ENCODE measurements around the gene PLEKHN1.
"Not testable (repeated sequence)": the region's sequence is repeated elsewhere in the genome, so short reads cannot be mapped to it uniquely, and the experiment has no call there.

The PLEKHN1 gene

GRCh38 chr1:975365-975764, 9.1 kb downstream of the PLEKHN1 start:
- no peak for FAIRE-seq
- TF ChIP-seq SPI1 (IDR thresholded peaks at IDR 0.05; ENCODE audit: low read depth, low read length) (no peak), POLR2AphosphoS5 (IDR thresholded peaks at IDR 0.05; ENCODE audit: low read depth, low read length) (no peak), POLR2A (IDR thresholded peaks at IDR 0.05; ENCODE audit: low read depth, low read length) (no peak), POU2F2 (IDR thresholded peaks at IDR 0.05; ENCODE audit: low read depth, low read length) (no peak), PAX5 (IDR thresholded peaks at IDR 0.05; ENCODE audit: insufficient read depth, low read length, severe bottlenecking) (no peak), TAF1 (IDR thresholded peaks at IDR 0.05; ENCODE audit: low read depth, low read length) (no peak)
- no peak for DNase-seq (ENCODE audit: insufficient read length, low spot score)

GRCh38 chr1:975896-976683, 9.8 kb downstream of the PLEKHN1 start:
- FAIRE-seq (peak; percentile 76), DNase-seq (ENCODE audit: insufficient read length, low spot score) (peak; percentile 79)
- TF ChIP-seq POLR2A (IDR thresholded peaks at IDR 0.05; ENCODE audit: low read depth, low read length) = no peak
- TF ChIP-seq POLR2AphosphoS5 (IDR thresholded peaks at IDR 0.05; ENCODE audit: low read depth, low read length) = no peak
- no peak for TF ChIP-seq PAX5 (IDR thresholded peaks at IDR 0.05; ENCODE audit: insufficient read depth, low read length, severe bottlenecking)
- TF ChIP-seq TAF1 (IDR thresholded peaks at IDR 0.05; ENCODE audit: low read depth, low read length) = no peak
- no peak for TF ChIP-seq POU2F2 (IDR thresholded peaks at IDR 0.05; ENCODE audit: low read depth, low read length)
- TF ChIP-seq SPI1 (IDR thresholded peaks at IDR 0.05; ENCODE audit: low read depth, low read length) = no peak

- not testable (repeated sequence) for DNase-seq (ENCODE audit: insufficient read length, low spot score); FAIRE-seq
Measured at GRCh38 chr1:976791-977190, 10.5 kb downstream of the PLEKHN1 start.

GRCh38 chr1:978069-978834, 12.0 kb downstream of the PLEKHN1 start:
- FAIRE-seq (no peak), DNase-seq (ENCODE audit: insufficient read length, low spot score) (no peak)
- TF ChIP-seq SPI1 (IDR thresholded peaks at IDR 0.05; ENCODE audit: low read depth, low read length) = no peak
- TF ChIP-seq TAF1 (IDR thresholded peaks at IDR 0.05; ENCODE audit: low read depth, low read length) = no peak
- no peak for TF ChIP-seq POU2F2 (IDR thresholded peaks at IDR 0.05; ENCODE audit: low read depth, low read length)
- no peak for TF ChIP-seq POLR2A (IDR thresholded peaks at IDR 0.05; ENCODE audit: low read depth, low read length)
- no peak for TF ChIP-seq POLR2AphosphoS5 (IDR thresholded peaks at IDR 0.05; ENCODE audit: low read depth, low read length)
- no peak for TF ChIP-seq PAX5 (IDR thresholded peaks at IDR 0.05; ENCODE audit: insufficient read depth, low read length, severe bottlenecking)

GRCh38 chr1:978835-979743, 12.8 kb downstream of the PLEKHN1 start:
- FAIRE-seq = no peak
- TF ChIP-seq POLR2AphosphoS5 (IDR thresholded peaks at IDR 0.05; ENCODE audit: low read depth, low read length) (no peak), SPI1 (IDR thresholded peaks at IDR 0.05; ENCODE audit: low read depth, low read length) (no peak), PAX5 (IDR thresholded peaks at IDR 0.05; ENCODE audit: insufficient read depth, low read length, severe bottlenecking) (no peak), POLR2A (IDR thresholded peaks at IDR 0.05; ENCODE audit: low read depth, low read length) (no peak), POU2F2 (IDR thresholded peaks at IDR 0.05; ENCODE audit: low read depth, low read length) (no peak), TAF1 (IDR thresholded peaks at IDR 0.05; ENCODE audit: low read depth, low read length) (no peak)
- DNase-seq (ENCODE audit: insufficient read length, low spot score) = no peak

GRCh38 chr1:979744-980072, 13.4 kb downstream of the PLEKHN1 start:
- TF ChIP-seq TAF1 (IDR thresholded peaks at IDR 0.05; ENCODE audit: low read depth, low read length) = no peak
- no peak for TF ChIP-seq PAX5 (IDR thresholded peaks at IDR 0.05; ENCODE audit: insufficient read depth, low read length, severe bottlenecking)
- TF ChIP-seq POU2F2 (IDR thresholded peaks at IDR 0.05; ENCODE audit: low read depth, low read length) = no peak
- no peak for FAIRE-seq
- no peak for DNase-seq (ENCODE audit: insufficient read length, low spot score)

GRCh38 chr1:980137-980571, 13.9 kb downstream of the PLEKHN1 start:
- DNase-seq (ENCODE audit: insufficient read length, low spot score) (no peak), FAIRE-seq (no peak)
- TF ChIP-seq SPI1 (IDR thresholded peaks at IDR 0.05; ENCODE audit: low read depth, low read length) = no peak
- TF ChIP-seq POU2F2 (IDR thresholded peaks at IDR 0.05; ENCODE audit: low read depth, low read length) = no peak
- no peak for TF ChIP-seq POLR2A (IDR thresholded peaks at IDR 0.05; ENCODE audit: low read depth, low read length)
- TF ChIP-seq PAX5 (IDR thresholded peaks at IDR 0.05; ENCODE audit: insufficient read depth, low read length, severe bottlenecking) = no peak
- TF ChIP-seq POLR2AphosphoS5 (IDR thresholded peaks at IDR 0.05; ENCODE audit: low read depth, low read length) = no peak
- no peak for TF ChIP-seq TAF1 (IDR thresholded peaks at IDR 0.05; ENCODE audit: low read depth, low read length)

GRCh38 chr1:980602-981395, 14.5 kb downstream of the PLEKHN1 start:
- TF ChIP-seq POLR2AphosphoS5 (IDR thresholded peaks at IDR 0.05; ENCODE audit: low read depth, low read length) (no peak), SPI1 (IDR thresholded peaks at IDR 0.05; ENCODE audit: low read depth, low read length) (no peak), TAF1 (IDR thresholded peaks at IDR 0.05; ENCODE audit: low read depth, low read length) (no peak), POLR2A (IDR thresholded peaks at IDR 0.05; ENCODE audit: low read depth, low read length) (no peak), PAX5 (IDR thresholded peaks at IDR 0.05; ENCODE audit: insufficient read depth, low read length, severe bottlenecking) (no peak), POU2F2 (IDR thresholded peaks at IDR 0.05; ENCODE audit: low read depth, low read length) (no peak)
- DNase-seq (ENCODE audit: insufficient read length, low spot score) (no peak), FAIRE-seq (no peak)
